ENCODE measurements around the gene FDXR.

- TF ChIP-seq CTCF (IDR thresholded peaks at IDR 0.05) (no peak), EZH2 (IDR thresholded peaks at IDR 0.05) (no peak), EZH2phosphoT487 (IDR thresholded peaks at IDR 0.05) (no peak)
These were observed 8.3 kb upstream of the FDXR start for GRCh38 chr17:74881073-74881472.

All from neural progenitor cell (in vitro differentiated cells).